CD14-positive monocyte (primary cell): Measurements from ENCODE around the gene GRM8. TPM values are rescaled to one million over a fixed set of nuclear protein-coding genes. Genes with fewer than 3 reads are reported as not detected.
A peak's percentile ranks its signal among the peaks of the same experiment; 100 is the strongest.

ENCODE experiments used
- DNase-seq, 3 donors: peaks; one replicate each; pipeline ENCODE4 v3.0.0-alpha.2; 2011 to 2022
- H2AFZ ChIP-seq: 2 replicates; pipeline ENCODE4 v1.6.0; 2012; ENCODE audit warnings: mild to moderate bottlenecking, low read depth, low read length, inconsistent platforms; ENCODE audit not compliant: insufficient read depth, poor library complexity, severe bottlenecking
- H3K27ac ChIP-seq, 2 donors: 1 replicate in 1 of 2; 2 replicates in 1 of 2; pipeline ENCODE4 v1.5.1; 2012 to 2013; ENCODE audit warnings: low read length in 2 of 2, control low read depth in 1 of 2, inconsistent platforms in 1 of 2, low read depth in 1 of 2, mild to moderate bottlenecking in 1 of 2
- H3K27me3 ChIP-seq, 2 donors: one replicate each; pipeline versions ENCODE4 v1.6.0 to v1.6.1; 2011 to 2013; ENCODE audit warnings: low read length in 2 of 2; ENCODE audit not compliant: control insufficient read depth in 2 of 2, insufficient read depth in 2 of 2
- H3K36me3 ChIP-seq, 2 donors: replicated peaks in 1 of 2; 1 replicate in 1 of 2; 2 replicates in 1 of 2; pipeline versions ENCODE4 v1.5.1 to v1.6.1; 2012 to 2013; ENCODE audit warnings: low read length in 2 of 2, control low read depth in 1 of 2, inconsistent platforms in 1 of 2, mild to moderate bottlenecking in 1 of 2; ENCODE audit not compliant: insufficient read depth in 2 of 2, control insufficient read depth in 1 of 2
- H3K4me1 ChIP-seq, 2 donors: 1 replicate in 1 of 2; 2 replicates in 1 of 2; pipeline versions ENCODE4 v1.5.1 to v1.6.1; 2012 to 2013; ENCODE audit warnings: low read length in 2 of 2, control low read depth in 1 of 2, inconsistent platforms in 1 of 2, mild to moderate bottlenecking in 1 of 2, moderate library complexity in 1 of 2; ENCODE audit not compliant: insufficient read depth in 2 of 2, control insufficient read depth in 1 of 2
- H3K4me2 ChIP-seq: replicated peaks from 2 replicates; pipeline ENCODE3; 2012; ENCODE audit warnings: low read length, moderate library complexity, mild to moderate bottlenecking; ENCODE audit not compliant: poor library complexity, severe bottlenecking; ENCODE audit errors: extremely low read depth
- H3K4me3 ChIP-seq, 3 experiments: fragments of 200-600 bp in 1 of 3; sonication (generic) in 1 of 3; replicated peaks in 1 of 3; 1 replicate in 2 of 3; 2 replicates in 1 of 3; pipeline ENCODE4 v1.5.1; 2011 to 2013; ENCODE audit warnings: low read length in 3 of 3, mild to moderate bottlenecking in 3 of 3, control low read depth in 2 of 3, low read depth in 2 of 3, inconsistent platforms in 1 of 3, moderate library complexity in 1 of 3
- H3K79me2 ChIP-seq: 2 replicates; pipeline ENCODE4 v1.6.0; 2012; ENCODE audit warnings: mild to moderate bottlenecking, control low read depth, inconsistent platforms, low read length, moderate library complexity; ENCODE audit not compliant: insufficient read depth
- H3K9ac ChIP-seq: 2 replicates; pipeline ENCODE4 v1.6.0; 2017; ENCODE audit warnings: low read length, mild to moderate bottlenecking; ENCODE audit not compliant: insufficient read depth, poor library complexity, severe bottlenecking
- H3K9me3 ChIP-seq, 2 donors: replicated peaks in 1 of 2; 1 replicate in 1 of 2; 2 replicates in 1 of 2; pipeline versions ENCODE4 v1.5.1 to v1.6.1; 2012 to 2013; ENCODE audit warnings: low read length in 2 of 2, control low read depth in 1 of 2; ENCODE audit not compliant: control insufficient read depth in 1 of 2, insufficient read depth in 1 of 2
- H4K20me1 ChIP-seq: 2 replicates; pipeline ENCODE4 v1.6.0; 2012; ENCODE audit warnings: mild to moderate bottlenecking, low read length, control low read depth, moderate library complexity; ENCODE audit not compliant: insufficient read depth
- H3K27ac Mint-ChIP-seq, 7 donors: one replicate each; pipeline ENCODE4 v1.8.0; 2020; ENCODE audit warnings: mild to moderate bottlenecking in 7 of 7, mixed read lengths in 7 of 7, moderate library complexity in 6 of 7, inconsistent platforms in 2 of 7
- H3K27me3 Mint-ChIP-seq, 3 donors: one replicate each; pipeline ENCODE4 v1.8.0; 2021 to 2022; ENCODE audit warnings: low read depth in 3 of 3, mild to moderate bottlenecking in 3 of 3, mixed read lengths in 3 of 3, moderate library complexity in 3 of 3, inconsistent platforms in 1 of 3
- H3K36me3 Mint-ChIP-seq, 2 donors: one replicate each; pipeline ENCODE4 v1.8.0; 2020; ENCODE audit warnings: mixed read lengths in 2 of 2, inconsistent platforms in 1 of 2, mild to moderate bottlenecking in 1 of 2
- H3K4me1 Mint-ChIP-seq: one replicate; pipeline ENCODE4 v1.8.0; 2020; ENCODE audit warnings: mild to moderate bottlenecking, mixed read lengths
- H3K4me3 Mint-ChIP-seq, 2 donors: one replicate each; pipeline ENCODE4 v1.8.0; 2020; ENCODE audit warnings: mild to moderate bottlenecking in 2 of 2, mixed read lengths in 2 of 2, moderate library complexity in 1 of 2
- H3K9me3 Mint-ChIP-seq, 7 donors: one replicate each; pipeline ENCODE4 v1.8.0; 2020 to 2022; ENCODE audit warnings: mixed read lengths in 7 of 7, mild to moderate bottlenecking in 6 of 7, moderate library complexity in 6 of 7, inconsistent platforms in 2 of 7
- CTCF ChIP-seq: fragments of 200-600 bp; IDR thresholded peaks from one replicate; pipeline ENCODE4 v1.8.0; 2022; ENCODE audit warnings: antibody characterized with exemption, mild to moderate bottlenecking
- WGBS: methylation state at CpG from one replicate; pipeline ENCODE4 v1.1.5; 2013; ENCODE audit warnings: missing lambda C conversion rate; ENCODE audit not compliant: insufficient coverage; 5-methylcytosine and 5-hydroxymethylcytosine counted together
- intact Hi-C, 2 donors: fragments of 100-400 bp; cut with micrococcal nuclease; formaldehyde crosslinking; loops; one replicate each; pipeline versions ENCODE4 v1.15.0 to v1.15.1; 2023
- polyA plus RNA-seq, 3 donors: library from polyadenylated mRNA; depleted of rRNA in 1 of 3; unstranded in 2 of 3; stranded (reverse) in 1 of 3; fragments of 300-500 nt in 2 of 3; fragments of >200 nt in 1 of 3; fragmentation: Illumina TruSeq in 2 of 3; gene quantifications; 1 replicate in 2 of 3; 2 replicates in 1 of 3; pipeline ENCODE4 v1.2.3, GENCODE V29; 2012 to 2021

The GRM8 gene
- polyA plus RNA-seq, 3 donors: not detected

DNA sequence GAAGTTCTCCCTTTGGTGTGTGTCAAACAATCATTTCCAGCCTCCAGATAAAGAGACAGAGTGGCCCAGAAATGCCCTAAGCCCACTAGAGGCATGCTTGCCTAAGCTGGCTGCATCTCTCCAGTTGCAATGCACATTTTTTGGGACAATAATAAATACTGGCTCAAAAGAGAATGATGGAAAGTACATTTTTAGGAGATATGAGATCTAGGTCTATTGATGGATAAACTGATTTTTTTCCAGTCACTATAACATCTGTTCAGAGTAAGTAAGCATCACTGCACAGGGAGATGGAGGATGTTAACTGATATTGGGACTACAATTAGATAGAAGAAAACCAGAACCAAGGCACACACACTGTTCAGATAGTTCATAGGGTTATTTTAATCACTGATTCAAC is 553.0 kb downstream of the GRM8 start:
- H4K20me1 ChIP-seq: no peaks in the 10 kb centered on the region
- DNase-seq: no peak
- no peaks in the 10 kb centered on the region for H3K36me3 ChIP-seq
- no peak overlapping the region for H3K4me3 ChIP-seq
- Mint-ChIP-seq H3K27ac (peak overlapping the region in 2 of 7 donors; percentile 10 to 35), H3K27me3 (no peaks in the 10 kb centered on the region), H3K4me1 (peaks cover 30% of the 10 kb centered on the region), H3K4me3 (no peak overlapping the region), H3K9me3 (peaks cover under 1 to 4% (median 2%) of the 10 kb centered on the region in 7 donors), H3K36me3 (no peaks in the 10 kb centered on the region)
- no peak overlapping the region for H3K27ac ChIP-seq
- no peaks in the 10 kb centered on the region for H3K79me2 ChIP-seq
- peaks cover 20 to 24% of the 10 kb centered on the region in 2 donors for H3K4me1 ChIP-seq
- no peak for TF ChIP-seq CTCF
- intact Hi-C loops: no loop called here
- no peak overlapping the region for H3K9ac ChIP-seq
- H3K9me3 ChIP-seq: no peaks in the 10 kb centered on the region
- no peak overlapping the region for H3K4me2 ChIP-seq
- no peaks in the 10 kb centered on the region for H3K27me3 ChIP-seq
- no peak overlapping the region for H2AFZ ChIP-seq

- no peaks in the 10 kb centered on the region for H3K9me3 ChIP-seq
- Mint-ChIP-seq H3K27ac (no peak overlapping the region), H3K27me3 (no peaks in the 10 kb centered on the region), H3K36me3 (no peaks in the 10 kb centered on the region), H3K4me1 (peaks cover 30% of the 10 kb centered on the region), H3K9me3 (no peaks in the 10 kb centered on the region), H3K4me3 (no peak overlapping the region)
- no peaks in the 10 kb centered on the region for H3K27me3 ChIP-seq
- H3K79me2 ChIP-seq: no peaks in the 10 kb centered on the region
- no CpG with 5 or more reads among the region's 2 CpGs for WGBS
- no peak for DNase-seq
- H3K4me2 ChIP-seq: no peak overlapping the region
- intact Hi-C loops: no loop called here
- H3K27ac ChIP-seq: no peak overlapping the region
- H3K36me3 ChIP-seq: no peaks in the 10 kb centered on the region
- no peak overlapping the region for H3K9ac ChIP-seq
- no peak overlapping the region for H2AFZ ChIP-seq
- H4K20me1 ChIP-seq: no peaks in the 10 kb centered on the region
- peaks cover 20 to 24% of the 10 kb centered on the region in 2 donors for H3K4me1 ChIP-seq
- H3K4me3 ChIP-seq: no peak overlapping the region
- no peak for TF ChIP-seq CTCF
These were observed 553.8 kb downstream of the GRM8 start for GRCh38 chr7:126698909-126699308.
